Retina (tissue), 1 donor: ENCODE measurements around the gene PRRC2C.

Experiments used
- DNase-seq: peaks from one replicate; pipeline ENCODE4 v3.0.0-alpha.2; 2016

Gene PRRC2C

DNA sequence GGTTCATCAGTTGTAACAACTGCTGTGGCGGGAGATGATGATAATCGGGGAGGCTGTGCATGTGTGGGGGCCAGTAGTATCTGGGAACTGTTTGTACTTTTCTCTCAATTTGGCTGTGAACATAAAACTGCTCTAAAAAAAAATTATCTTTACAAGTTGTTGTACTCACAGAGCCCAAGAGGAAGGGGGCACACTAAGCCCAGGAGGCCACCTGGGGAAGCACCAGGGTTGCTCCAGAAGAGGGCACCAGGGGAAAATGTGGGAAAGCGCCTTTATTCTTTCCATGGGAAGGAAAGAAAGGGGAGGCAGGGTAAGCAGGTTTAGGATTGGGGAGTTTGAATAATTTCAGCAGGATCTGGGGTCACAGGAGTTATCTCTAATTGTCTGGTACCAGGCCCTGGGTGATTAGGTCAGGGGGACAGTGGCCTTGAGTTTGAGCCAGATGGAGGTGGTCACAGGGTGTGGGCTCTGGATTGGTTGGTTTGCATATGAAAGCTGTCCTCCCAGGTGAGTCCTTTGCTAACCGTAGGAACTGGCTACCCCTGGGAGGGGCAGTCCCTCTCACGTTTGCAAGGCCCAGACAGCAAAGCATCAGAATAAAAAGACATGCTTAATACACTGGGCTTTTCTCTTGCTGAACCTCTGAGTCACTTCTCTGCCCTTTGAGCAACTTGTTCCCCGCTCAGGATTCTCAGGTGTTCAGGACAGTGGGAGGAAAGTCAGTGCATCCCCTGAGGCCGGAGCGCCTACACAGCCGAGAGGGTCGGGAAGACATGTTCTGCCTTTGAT is 155.9 kb downstream of the PRRC2C start:
- DNase-seq: no peak

DNA sequence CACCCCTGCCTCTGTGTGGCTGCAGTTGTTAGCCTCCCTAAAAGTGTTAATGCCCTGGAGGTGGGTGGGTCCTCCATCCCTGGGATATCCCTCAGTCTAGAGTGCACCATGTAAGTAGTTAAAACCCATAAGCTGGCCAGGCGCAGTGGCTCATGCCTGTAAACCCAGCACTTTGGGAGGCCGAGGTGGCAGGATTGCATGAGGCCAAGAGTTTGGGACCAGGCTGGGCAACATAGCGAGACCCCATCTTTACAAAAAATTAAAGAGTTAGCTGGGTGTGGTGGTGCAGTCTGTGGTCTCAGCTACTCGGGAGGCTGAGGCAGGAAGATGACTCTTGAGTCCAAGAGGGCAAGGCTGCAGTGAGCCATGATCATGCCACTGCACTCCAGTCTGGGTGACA is 156.9 kb downstream of the PRRC2C start:
- DNase-seq: no peak
